Ovary (tissue), 3 donors: ENCODE results near the gene LEMD1.
"Not testable (repeated sequence)": the region's sequence is repeated elsewhere in the genome, so short reads cannot be mapped to it uniquely, and the experiment has no call there.

Experiments
- CTCF ChIP-seq, 3 donors: fragments of 450-650 bp in 2 of 3; fragments of 200-600 bp in 1 of 3; IDR thresholded peaks; one replicate each; pipeline versions ENCODE4 v1.5.1 to v1.8.0; 2016 to 2022; ENCODE audit warnings: antibody characterized with exemption in 3 of 3, mild to moderate bottlenecking in 1 of 3
- EP300 ChIP-seq: sonication (generic); formaldehyde crosslinking; IDR thresholded peaks from one replicate; pipeline ENCODE4 v1.6.1; 2017; ENCODE audit warnings: antibody characterized with exemption
- POLR2A ChIP-seq: fragments of 450-650 bp; IDR thresholded peaks from one replicate; pipeline ENCODE4 v1.6.1; 2017; ENCODE audit warnings: antibody characterized with exemption, mild to moderate bottlenecking, moderate library complexity
- donor health status: DM: no; HTN: no; CAD: no.

- not testable (repeated sequence) for TF ChIP-seq CTCF (IDR thresholded peaks at IDR 0.05); POLR2A; EP300
Observed at GRCh38 chr1:205406252-205406651, 15.6 kb downstream of the LEMD1 start.
